Stimulated activated CD4-positive, alpha-beta T cell treated with anti-CD3 and anti-CD28 coated beads, Interleukin-1b, Interleukin-23, amount 100 ng/mL, for 24 hours (primary cell): ENCODE results near the gene HLA-A.
"Not testable (repeated sequence)": the region's sequence is repeated elsewhere in the genome, so short reads cannot be mapped to it uniquely, and the experiment has no call there.

Experiments
- DNase-seq, 4 experiments: peaks; one replicate each; pipeline ENCODE4 v3.0.0-alpha.2; 2020; ENCODE audit warnings: low read depth in 4 of 4, low spot score in 1 of 4

HLA-A gene

GRCh38 chr6:29942275-29943052, at the start of gene HLA-A:
Gene HLA-A, plus strand, starts transcription at chr6:29942532. Its CDS starts 22 bp downstream, at chr6:29942554.
- DNase-seq, result peak; percentile 74 to 86 (median 81)

- no peak for DNase-seq
These were observed 49.6 kb upstream of the HLA-A start for GRCh38 chr6:29892696-29893095.

GRCh38 chr6:29899281-29899680, 43.1 kb upstream of the HLA-A start:
- DNase-seq, result no peak

GRCh38 chr6:29905286-29905685, 37.0 kb upstream of the HLA-A start:
- no peak for DNase-seq

GRCh38 chr6:29907637-29908340, 34.5 kb upstream of the HLA-A start:
- DNase-seq, result no peak

- no peak for DNase-seq
These were observed 34.0 kb upstream of the HLA-A start for GRCh38 chr6:29908341-29908662.

- no peak for DNase-seq
These were observed 33.6 kb upstream of the HLA-A start for GRCh38 chr6:29908710-29909109.

GRCh38 chr6:29909985-29910384, 32.3 kb upstream of the HLA-A start:
- DNase-seq, result no peak

GRCh38 chr6:29912840-29913239, 29.5 kb upstream of the HLA-A start:
- no peak for DNase-seq

- DNase-seq, result no peak
These were observed 25.6 kb upstream of the HLA-A start for GRCh38 chr6:29916741-29917140.

- DNase-seq, result no peak
These were observed 24.5 kb upstream of the HLA-A start for GRCh38 chr6:29917857-29918256.

- DNase-seq, result no peak
These were observed 22.6 kb upstream of the HLA-A start for GRCh38 chr6:29919506-29920445.

- DNase-seq, result no peak
These were observed 18.0 kb upstream of the HLA-A start for GRCh38 chr6:29924287-29924686.

- DNase-seq, result no peak
These were observed 17.6 kb upstream of the HLA-A start for GRCh38 chr6:29924731-29925130.

- no peak for DNase-seq
These were observed 17.0 kb upstream of the HLA-A start for GRCh38 chr6:29925321-29925720.

GRCh38 chr6:29925727-29926412, 16.5 kb upstream of the HLA-A start:
- DNase-seq, result no peak

- DNase-seq, result peak; percentile 48 to 71 (median 70)
These were observed 15.7 kb upstream of the HLA-A start for GRCh38 chr6:29926413-29927274.

GRCh38 chr6:29927275-29927569, 15.1 kb upstream of the HLA-A start:
- DNase-seq, result no peak

- no peak for DNase-seq
These were observed 14.4 kb upstream of the HLA-A start for GRCh38 chr6:29927841-29928388.

GRCh38 chr6:29930047-29930446, 12.3 kb upstream of the HLA-A start:
- DNase-seq, result not testable (repeated sequence)
